GM19452 (cell line): ENCODE measurements around the gene MLXIP.
"Not testable (repeated sequence)": the region's sequence is repeated elsewhere in the genome, so short reads cannot be mapped to it uniquely, and the experiment has no call there.

Experiments used
- ATAC-seq: cut with Tn5 transposase; IDR thresholded peaks from one replicate; pipeline ENCODE4 v1.9.1; 2021; ENCODE audit not compliant: unreplicated experiment

MLXIP gene

GRCh38 chr12:122145505-122146330, 67.2 kb downstream of the MLXIP start:
- no peak for ATAC-seq

DNA sequence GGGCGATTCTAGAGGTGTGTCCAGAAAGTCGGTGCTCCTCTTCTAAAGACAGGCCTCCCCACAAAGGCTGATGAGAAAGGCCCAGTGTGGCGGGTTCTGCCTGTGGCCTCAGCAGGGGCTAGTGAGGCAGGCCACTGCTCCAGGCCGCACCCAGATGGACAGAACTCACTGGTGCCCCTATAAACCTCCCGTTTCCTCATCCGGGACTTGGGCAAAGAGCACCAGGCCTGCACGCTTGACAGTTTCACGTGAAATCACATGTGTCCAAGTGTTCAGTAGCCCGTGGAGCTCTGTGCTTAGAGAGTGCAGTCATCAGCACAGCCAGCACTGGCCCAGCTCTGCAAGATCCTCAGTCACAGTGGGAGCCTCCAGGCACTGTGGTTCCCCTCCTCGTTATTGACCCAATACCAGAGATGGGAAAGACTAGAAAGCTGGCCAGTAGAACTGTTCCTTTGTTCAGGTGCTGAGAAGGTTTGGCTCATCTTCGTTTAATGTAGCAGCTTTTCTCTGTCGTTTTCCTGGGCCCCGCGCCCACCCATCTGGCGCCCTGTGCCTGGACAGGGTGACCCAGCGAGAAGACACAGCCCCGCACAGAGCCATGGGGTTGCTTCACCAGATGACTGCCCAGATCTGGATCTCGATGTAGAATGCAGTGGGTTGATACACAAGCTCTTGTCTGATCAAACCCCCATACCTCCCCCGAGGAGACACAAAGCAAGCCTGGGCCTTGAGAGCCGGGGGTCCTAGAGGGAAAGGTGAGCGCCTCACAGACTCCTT, 69.1 kb downstream of the MLXIP start:
- no peak for ATAC-seq

GRCh38 chr12:122148657-122149056, 70.1 kb downstream of the MLXIP start:
- no peak for ATAC-seq

DNA sequence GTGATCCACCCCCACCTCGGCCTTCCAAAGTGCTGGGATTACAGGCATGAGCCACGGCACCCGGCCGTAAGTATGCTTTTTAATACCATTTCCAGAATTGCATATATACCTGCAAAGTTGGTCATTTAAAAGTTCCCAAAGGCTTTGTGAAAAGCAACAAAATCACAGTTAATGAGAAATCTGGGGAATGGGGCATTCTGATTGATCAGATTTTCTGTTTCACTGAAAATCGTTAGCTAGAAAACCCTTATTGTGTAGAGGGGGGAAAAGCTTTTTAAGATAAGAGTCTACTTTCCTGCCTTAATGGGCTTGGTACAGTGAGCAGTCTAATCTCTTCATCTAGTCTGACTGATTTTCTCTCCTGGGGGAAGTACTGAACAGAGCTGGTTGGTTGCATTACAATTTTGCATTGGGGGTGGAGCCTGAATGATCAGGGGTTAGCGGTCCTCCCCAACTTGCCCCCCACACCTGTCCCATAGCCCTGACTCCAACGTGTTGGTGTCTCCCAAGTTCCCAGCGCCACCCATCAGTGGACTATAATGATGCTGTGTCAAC, 71.6 kb downstream of the MLXIP start:
- no peak for ATAC-seq

GRCh38 chr12:122152754-122153153, 74.2 kb downstream of the MLXIP start:
- no peak for ATAC-seq

GRCh38 chr12:122155705-122156104, 77.1 kb downstream of the MLXIP start:
- ATAC-seq: no peak

- no peak for ATAC-seq
Measured at GRCh38 chr12:122158700-122159285, 80.2 kb downstream of the MLXIP start.

DNA sequence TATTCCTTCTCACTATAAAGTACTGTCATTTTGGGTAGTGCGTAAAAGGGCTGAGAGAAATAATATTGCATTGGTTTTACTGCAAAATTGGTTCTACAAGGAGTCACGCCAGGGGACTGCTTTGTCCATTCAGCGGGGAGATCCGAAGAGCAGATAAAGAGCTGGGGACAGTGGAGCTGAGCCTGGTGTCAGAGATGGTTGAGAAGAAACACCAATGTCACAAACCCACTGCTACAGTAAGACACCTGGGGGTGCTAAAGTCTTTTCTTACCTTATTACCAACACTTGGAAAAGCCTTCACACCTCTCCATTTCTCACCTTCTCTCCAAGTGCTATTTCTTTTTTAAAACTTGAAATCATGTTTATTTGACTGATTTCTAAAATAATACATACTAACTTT, 81.3 kb downstream of the MLXIP start:
- ATAC-seq: no peak

- ATAC-seq: no peak
Measured at GRCh38 chr12:122160761-122161160, 82.2 kb downstream of the MLXIP start.

- no peak for ATAC-seq
Measured at GRCh38 chr12:122161682-122162081, 83.1 kb downstream of the MLXIP start.

DNA sequence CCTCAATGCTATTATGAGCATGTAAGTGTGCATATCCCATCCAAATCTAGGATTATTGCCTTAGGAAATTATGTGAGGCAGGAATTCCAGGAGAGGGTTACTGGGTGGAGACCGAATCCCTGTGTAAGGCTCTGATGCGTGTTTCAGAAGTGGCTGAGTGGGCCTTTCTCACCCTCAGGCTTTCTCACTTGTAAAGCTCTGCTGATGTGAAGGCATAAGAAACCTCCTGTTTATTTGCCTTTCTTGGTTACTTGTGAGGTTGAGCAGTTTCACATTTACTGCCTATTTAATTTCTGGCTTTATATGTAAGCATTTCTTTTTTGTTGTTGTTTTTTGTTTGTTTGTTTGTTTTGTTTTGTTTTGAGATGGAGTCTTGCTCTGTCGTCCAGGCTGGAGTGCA, 84.4 kb downstream of the MLXIP start:
- ATAC-seq: no peak

- no peak for ATAC-seq
Measured at GRCh38 chr12:122166422-122167349, 88.1 kb downstream of the MLXIP start.

GRCh38 chr12:122167356-122167925, 88.9 kb downstream of the MLXIP start:
- ATAC-seq: no peak

DNA sequence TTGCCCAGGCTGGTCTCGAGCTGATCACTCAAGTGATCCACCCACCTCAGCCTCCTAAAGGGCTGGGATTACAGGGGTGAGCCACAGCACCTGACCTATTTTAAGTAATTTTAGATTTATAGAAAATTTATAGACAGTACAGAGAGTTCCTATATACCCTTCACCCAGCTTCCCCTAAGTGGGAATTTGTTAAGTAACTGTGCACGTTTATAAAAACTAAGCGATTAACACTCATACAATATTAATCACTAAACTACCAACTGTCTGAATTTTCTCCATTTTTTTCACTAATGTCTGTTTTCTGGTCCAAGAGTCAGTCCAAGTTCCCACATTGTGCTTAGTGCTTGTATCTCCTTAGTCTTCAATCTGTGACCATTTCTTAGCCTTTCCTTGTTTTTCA, 89.9 kb downstream of the MLXIP start:
- no peak for ATAC-seq

GRCh38 chr12:122171399-122171798, 92.8 kb downstream of the MLXIP start:
- ATAC-seq: no peak

- ATAC-seq: no peak
Measured at GRCh38 chr12:122172262-122172939, 93.8 kb downstream of the MLXIP start.

DNA sequence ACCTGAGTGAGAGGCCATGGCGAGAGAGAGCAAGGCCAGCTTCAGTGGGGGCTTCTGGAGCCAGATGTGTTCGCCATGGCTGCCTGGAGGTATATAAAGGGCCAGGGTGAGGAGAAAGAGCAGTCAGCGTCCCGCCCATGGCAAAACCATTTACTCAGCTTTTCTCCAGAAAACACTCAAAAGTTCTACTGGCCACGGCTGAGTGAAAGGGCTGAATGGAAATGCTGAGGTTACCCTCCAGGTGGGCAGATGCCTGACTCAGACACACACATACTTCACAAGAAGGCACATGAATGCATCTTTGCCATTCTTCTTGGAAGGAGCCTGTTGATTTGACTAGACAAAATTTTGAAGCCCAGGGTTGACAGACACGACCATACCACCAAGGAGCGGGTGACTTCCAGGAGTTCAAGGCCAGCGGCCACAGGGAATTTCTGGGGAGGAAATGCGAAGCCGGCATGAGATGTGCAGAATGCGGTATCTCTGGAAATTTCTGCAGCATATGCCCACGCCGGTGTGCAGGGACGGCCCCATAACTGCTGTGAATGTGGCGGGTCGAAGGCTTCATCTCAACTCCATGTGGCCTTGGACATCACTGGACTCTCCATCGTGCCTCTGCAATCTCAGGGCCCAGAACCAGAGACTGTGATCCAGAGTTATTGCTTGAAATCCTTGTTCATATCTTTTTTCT, 95.7 kb downstream of the MLXIP start, which contains the start of gene IL31:
Gene IL31, minus strand, starts transcription at position 67 of the 691 bp plus-strand sequence. Its CDS starts 49 bp downstream, at position 18.
- no peak for ATAC-seq

GRCh38 chr12:122176473-122176872, 97.9 kb downstream of the MLXIP start:
- ATAC-seq: not testable (repeated sequence)
